Measurements from ENCODE around the gene CCDC183. TPM values are rescaled to one million over a fixed set of nuclear protein-coding genes. Genes with fewer than 3 reads are reported as not detected.
"Not testable (repeated sequence)": the region's sequence is repeated elsewhere in the genome, so short reads cannot be mapped to it uniquely, and the experiment has no call there.

CCDC183 gene
- total RNA-seq, 2 experiments from 2014 or later = 0.88 to 1.3 TPM

- Histone ChIP-seq H3K9me2 (ENCODE audit: insufficient read depth, low read length) (no peaks in the 10 kb centered on the region), H3K36me3 (ENCODE audit: insufficient read depth, low read length) (no peaks in the 10 kb centered on the region), H3K4me1 (ENCODE audit: insufficient read depth, low read length, poor library complexity, severe bottlenecking) (peaks cover 10% of the 10 kb centered on the region), H3K27ac (ENCODE audit: low read depth, low read length, poor library complexity, severe bottlenecking) (no peak overlapping the region), H2AFZ (ENCODE audit: low read length) (no peak overlapping the region), H3K9me3 (ENCODE audit: low read length) (no peaks in the 10 kb centered on the region), H3K4me3 (ENCODE audit: low read depth, low read length, poor library complexity, severe bottlenecking) (no peak overlapping the region), H4K20me1 (ENCODE audit: insufficient read depth, low read length) (no peaks in the 10 kb centered on the region), H3K79me2 (ENCODE audit: insufficient read depth, low read depth, low read length) (no peaks in the 10 kb centered on the region), H3K4me2 (ENCODE audit: low read length) (no peak overlapping the region)
- intact Hi-C loops (cut with micrococcal nuclease; ENCODE audit: unreplicated experiment) = no loop called here
- TF ChIP-seq CTCF (conservative IDR thresholded peaks at IDR 0.05; ENCODE audit: low read length) (no peak), EZH2phosphoT487 (IDR thresholded peaks at IDR 0.05; ENCODE audit: borderline replicate concordance, low read depth, low read length) (no peak)
- DNase-seq (ENCODE audit: low spot score) = no peak
- ChIA-PET CTCF (ENCODE audit: unreplicated experiment) (no interaction called here), POLR2A (no interaction called here)
- BruUV-seq (replicated peaks) = no TSS peak
Observed at GRCh38 chr9:136765041-136765440, 31.1 kb upstream of the CCDC183 start.

- DNase-seq (ENCODE audit: low spot score); H3K9me2 ChIP-seq (ENCODE audit: insufficient read depth, low read length); BruUV-seq (replicated peaks); intact Hi-C loops (cut with micrococcal nuclease; ENCODE audit: unreplicated experiment); H3K27ac ChIP-seq (ENCODE audit: low read depth, low read length, poor library complexity, severe bottlenecking); H3K79me2 ChIP-seq (ENCODE audit: insufficient read depth, low read depth, low read length); H3K9me3 ChIP-seq (ENCODE audit: low read length); POLR2A ChIA-PET; H2AFZ ChIP-seq (ENCODE audit: low read length); H3K36me3 ChIP-seq (ENCODE audit: insufficient read depth, low read length); H4K20me1 ChIP-seq (ENCODE audit: insufficient read depth, low read length): not testable (repeated sequence)
- Histone ChIP-seq H3K4me1 (ENCODE audit: insufficient read depth, low read length, poor library complexity, severe bottlenecking) (peaks cover 10% of the 10 kb centered on the region), H3K4me2 (ENCODE audit: low read length) (peak overlapping the region; percentile 34; the same call in 1 of the 2 replicates), H3K4me3 (ENCODE audit: low read depth, low read length, poor library complexity, severe bottlenecking) (peak overlapping the region; percentile 5)
- CTCF ChIA-PET (ENCODE audit: unreplicated experiment) = interaction anchor here (0.6 kb wide), 1 partner anchor 152 kb away, joined by 3 read pairs; no protein-coding TSS in a partner anchor
Observed at GRCh38 chr9:136765745-136766409, 30.3 kb upstream of the CCDC183 start.

- H2AFZ ChIP-seq (ENCODE audit: low read length); H3K36me3 ChIP-seq (ENCODE audit: insufficient read depth, low read length); BruUV-seq (replicated peaks); H3K4me3 ChIP-seq (ENCODE audit: low read depth, low read length, poor library complexity, severe bottlenecking); H3K4me2 ChIP-seq (ENCODE audit: low read length); POLR2A ChIA-PET; DNase-seq (ENCODE audit: low spot score); H3K9me3 ChIP-seq (ENCODE audit: low read length); intact Hi-C loops (cut with micrococcal nuclease; ENCODE audit: unreplicated experiment); H3K27ac ChIP-seq (ENCODE audit: low read depth, low read length, poor library complexity, severe bottlenecking); H3K9me2 ChIP-seq (ENCODE audit: insufficient read depth, low read length); H4K20me1 ChIP-seq (ENCODE audit: insufficient read depth, low read length); H3K79me2 ChIP-seq (ENCODE audit: insufficient read depth, low read depth, low read length): not testable (repeated sequence)
- H3K4me1 ChIP-seq (ENCODE audit: insufficient read depth, low read length, poor library complexity, severe bottlenecking) = peaks cover 10% of the 10 kb centered on the region
- TF ChIP-seq CTCF (conservative IDR thresholded peaks at IDR 0.05; ENCODE audit: low read length) = 0 out of 2 replicates have a peak, but pooled peaks have one; percentile 42
- CTCF ChIA-PET (ENCODE audit: unreplicated experiment) = interaction anchor here (0.6 kb wide), 1 partner anchor 153 kb away, joined by 3 read pairs; no protein-coding TSS in a partner anchor
Observed at GRCh38 chr9:136766410-136767120, 29.6 kb upstream of the CCDC183 start.

Data from OCI-LY7 (cell line).